HT-29 (cell line): ENCODE results near the gene INPP4B. TPM values are rescaled to one million over a fixed set of nuclear protein-coding genes. Genes with fewer than 3 reads are reported as not detected.
"Not testable (repeated sequence)": the region's sequence is repeated elsewhere in the genome, so short reads cannot be mapped to it uniquely, and the experiment has no call there.

ENCODE experiments used
- DNase-seq: peaks from one replicate; pipeline ENCODE4 v3.0.0-alpha.2; 2015; ENCODE audit warnings: low spot score
- total RNA-seq: library from RNA; depleted of rRNA; stranded (reverse); fragments of >200 nt; shearing (Covaris generic); gene quantifications from 2 replicates; pipeline ENCODE4 v1.2.3, GENCODE V29; 2014

The INPP4B gene
- total RNA-seq, 1 experiment from 2014 or later: 19.1 TPM

DNA sequence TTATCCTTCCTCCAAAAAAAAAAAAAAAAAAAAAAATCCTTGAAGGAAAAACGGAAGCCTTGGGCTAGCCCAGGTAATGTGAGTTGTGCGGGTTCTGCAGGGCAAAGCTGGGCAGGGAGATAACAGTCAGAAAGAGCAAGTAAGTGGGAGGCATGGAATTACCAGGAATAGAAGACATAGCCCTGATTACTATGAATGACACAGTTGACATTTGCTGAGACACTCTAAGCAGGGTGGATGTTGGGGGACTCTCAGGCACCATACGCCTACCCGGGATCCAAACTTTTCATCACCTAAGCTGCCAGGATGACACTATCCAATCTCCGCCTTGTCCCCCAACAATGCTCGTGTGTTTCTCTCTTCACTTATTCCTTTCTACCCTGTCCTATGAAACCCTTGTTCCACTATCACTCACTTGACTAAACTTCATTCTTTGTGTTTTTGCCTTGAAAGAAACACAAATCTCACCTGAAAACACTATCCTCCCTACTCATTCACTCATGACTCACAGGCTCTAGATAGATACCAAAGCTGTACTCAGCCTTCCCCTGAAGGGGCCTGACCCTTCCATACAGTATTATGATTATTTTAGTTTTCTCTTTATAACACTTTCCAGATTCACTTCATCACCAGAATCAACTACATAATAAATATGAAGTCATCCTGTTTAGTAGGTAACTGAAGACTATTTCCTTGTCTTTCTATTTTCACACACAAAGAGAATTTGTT lies 158.4 kb downstream of the INPP4B start:
- DNase-seq: no peak

- no peak for DNase-seq
These were observed 160.0 kb downstream of the INPP4B start for GRCh38 chr4:142686081-142686480.

DNA sequence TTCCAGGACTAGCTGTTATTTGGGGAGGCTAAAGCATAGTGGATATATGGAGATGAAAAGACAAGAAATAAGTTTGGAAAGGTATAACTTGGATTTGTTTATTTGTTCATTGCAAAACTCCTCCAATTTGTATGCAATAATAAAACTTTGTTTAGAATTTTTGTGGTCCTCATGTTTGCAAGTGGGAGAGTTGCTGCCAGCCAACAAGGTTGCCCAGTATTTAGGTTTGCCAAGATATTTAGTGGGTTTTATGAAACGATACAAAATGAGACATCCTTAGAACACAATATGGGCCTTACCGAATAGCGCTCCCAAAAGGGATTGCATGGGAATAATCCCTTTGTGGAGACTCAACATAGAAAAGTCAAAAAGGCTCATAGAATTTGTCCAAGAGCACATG lies 162.1 kb downstream of the INPP4B start:
- DNase-seq: no peak

- DNase-seq: no peak
These were observed 162.6 kb downstream of the INPP4B start for GRCh38 chr4:142683503-142683902.

DNA sequence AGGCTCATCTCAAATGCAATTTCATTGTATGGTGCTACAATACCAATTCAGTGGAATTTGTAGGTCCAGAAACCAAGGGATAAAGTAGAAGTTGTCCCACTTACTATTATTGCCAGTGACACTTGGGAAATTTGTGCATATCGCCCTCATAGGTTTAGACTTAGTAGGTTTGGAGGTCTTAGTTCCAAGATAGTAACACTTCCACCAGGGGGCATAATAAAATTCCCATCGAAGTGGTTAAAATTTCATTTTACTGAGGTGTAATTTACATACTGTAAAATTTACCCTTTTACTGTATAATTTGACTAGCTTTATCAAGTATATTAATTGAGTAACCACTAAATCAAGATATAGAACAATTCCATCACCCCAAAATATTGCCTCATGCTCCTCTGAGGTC lies 174.6 kb downstream of the INPP4B start:
- DNase-seq: no peak

DNA sequence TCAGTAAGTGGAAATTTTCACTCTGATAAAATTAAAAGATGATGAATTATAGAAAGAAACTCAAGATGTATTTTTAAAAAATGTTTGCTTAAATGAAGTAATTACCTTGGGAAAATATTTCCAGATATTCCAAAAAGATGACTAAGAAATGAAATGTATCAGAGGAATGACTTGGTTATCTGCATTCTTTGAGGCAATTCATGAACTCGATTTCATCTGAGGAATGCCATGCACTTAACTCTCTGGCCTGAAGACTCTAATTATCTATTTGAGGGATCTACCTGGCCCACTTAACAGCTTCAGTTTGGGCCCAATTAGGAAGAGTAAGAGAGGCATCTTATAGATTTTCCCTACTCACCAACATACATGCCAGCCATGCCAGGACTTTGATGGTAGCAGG lies 182.3 kb downstream of the INPP4B start:
- DNase-seq: no peak

GRCh38 chr4:142660728-142661127 lies 185.4 kb downstream of the INPP4B start:
- no peak for DNase-seq

GRCh38 chr4:142656178-142656577 lies 189.9 kb downstream of the INPP4B start:
- DNase-seq: peak; percentile 14

- no peak for DNase-seq
These were observed 197.7 kb downstream of the INPP4B start for GRCh38 chr4:142648378-142648777.

GRCh38 chr4:142645475-142646108 lies 200.5 kb downstream of the INPP4B start:
- DNase-seq: no peak

- not testable (repeated sequence) for DNase-seq
These were observed 201.5 kb downstream of the INPP4B start for GRCh38 chr4:142644628-142645027.

GRCh38 chr4:142637614-142638013 lies 208.5 kb downstream of the INPP4B start:
- DNase-seq: no peak

GRCh38 chr4:142631836-142632235 lies 214.3 kb downstream of the INPP4B start:
- no peak for DNase-seq

DNA sequence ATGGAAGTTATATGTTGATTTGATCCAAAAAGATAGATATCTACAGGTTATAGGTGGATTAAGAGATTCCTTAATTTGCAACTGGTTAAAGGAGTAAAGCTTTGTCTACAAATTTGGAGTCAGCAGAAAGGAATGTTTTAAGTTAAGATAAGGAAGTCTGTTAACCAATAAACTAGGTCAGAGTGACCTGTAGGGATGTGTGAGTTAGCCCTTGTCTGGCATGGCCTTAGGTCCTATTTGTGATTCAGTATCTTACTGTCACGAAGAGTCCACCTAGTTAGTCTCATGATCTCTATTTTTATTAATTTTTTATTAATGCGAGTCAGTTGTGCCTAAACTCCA lies 230.8 kb downstream of the INPP4B start:
- peak; percentile 69 for DNase-seq

DNA sequence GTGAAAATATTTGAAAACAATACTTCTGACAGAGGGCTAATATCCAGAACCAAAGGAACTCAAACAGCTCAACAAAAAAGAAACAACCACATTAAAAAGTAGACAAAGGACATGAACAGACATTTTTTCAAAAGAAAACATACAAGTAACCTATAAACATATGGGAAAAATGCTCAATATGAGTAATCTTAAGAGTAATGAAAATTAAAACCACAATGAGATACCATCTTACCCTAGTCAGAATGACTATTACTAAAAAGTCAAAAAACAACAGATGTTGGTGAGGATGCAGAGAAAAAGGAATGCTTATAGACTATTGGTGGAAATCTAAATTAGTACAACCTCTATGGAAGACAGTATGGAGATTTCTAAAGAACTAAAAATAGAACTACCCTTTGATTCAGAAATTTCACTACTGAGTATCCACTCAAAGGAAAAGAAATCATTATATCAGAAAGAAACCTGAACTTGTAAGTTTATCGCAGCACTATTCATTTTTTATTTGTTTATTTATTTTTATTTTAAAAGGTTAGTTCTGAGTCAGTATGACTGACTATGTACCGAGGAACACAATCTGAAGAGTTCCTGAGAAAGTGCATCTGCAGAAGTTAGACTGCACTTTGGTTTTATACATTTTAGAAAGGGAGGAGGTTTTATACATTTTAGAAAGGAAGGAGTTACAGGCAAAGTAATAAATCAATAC lies 231.3 kb downstream of the INPP4B start:
- no peak for DNase-seq

DNA sequence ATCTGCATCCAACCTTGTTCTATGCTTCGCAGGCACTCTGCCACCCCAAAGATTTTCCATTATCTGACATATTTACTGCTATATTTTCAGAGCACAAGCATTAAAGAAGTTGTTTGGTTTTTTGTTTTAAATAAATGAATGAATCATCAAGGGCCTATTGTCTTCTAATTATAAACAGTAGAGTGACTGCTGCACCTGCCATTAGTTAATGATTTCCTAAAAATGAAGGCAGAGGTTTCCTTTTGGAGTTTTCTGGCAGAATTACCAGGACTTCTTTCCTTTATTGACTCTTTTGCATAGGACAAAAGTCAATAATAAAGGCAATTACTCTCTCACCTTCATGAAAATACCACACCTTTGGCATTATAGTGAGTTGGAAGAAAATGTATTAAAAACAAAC lies 238.1 kb downstream of the INPP4B start:
- peak; percentile 50 for DNase-seq

DNA sequence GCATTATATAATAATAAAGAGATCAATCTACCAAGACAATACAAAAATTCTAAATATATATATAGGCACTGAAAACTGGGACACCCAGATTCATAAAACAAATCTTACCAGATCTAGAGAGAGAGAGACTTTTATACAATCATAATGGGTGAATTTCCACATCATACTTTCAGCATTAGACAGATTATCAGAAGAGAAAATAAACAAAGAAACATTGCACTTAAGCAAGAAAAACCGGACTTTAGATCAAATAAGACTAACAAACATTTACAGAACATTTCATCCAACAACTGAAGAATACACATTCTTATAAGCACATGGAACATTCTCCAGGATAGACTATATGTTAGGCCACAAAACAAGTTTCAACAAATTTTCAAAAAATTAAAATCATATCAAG lies 245.1 kb downstream of the INPP4B start:
- DNase-seq: no peak

- DNase-seq: no peak
These were observed 248.0 kb downstream of the INPP4B start for GRCh38 chr4:142598132-142598531.

DNA sequence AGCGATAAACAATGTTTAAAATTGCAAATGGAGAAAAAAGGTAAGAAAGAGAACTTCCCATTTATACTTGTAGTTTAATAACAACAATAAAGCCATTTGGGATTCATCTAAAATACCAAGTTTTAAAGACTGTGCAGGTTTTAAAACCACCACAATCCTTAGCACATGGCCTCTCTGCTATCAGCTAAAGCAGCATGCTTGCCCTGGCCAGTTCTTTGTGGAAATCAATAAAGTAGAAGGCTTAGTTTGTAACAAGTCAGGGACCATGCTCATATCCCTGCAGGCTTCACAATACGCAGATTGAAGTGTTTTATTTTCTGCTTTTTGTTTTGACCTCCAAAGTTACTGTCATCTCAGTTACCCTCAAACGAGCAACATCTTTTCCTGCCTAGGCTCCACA lies 249.5 kb downstream of the INPP4B start:
- DNase-seq: no peak

DNA sequence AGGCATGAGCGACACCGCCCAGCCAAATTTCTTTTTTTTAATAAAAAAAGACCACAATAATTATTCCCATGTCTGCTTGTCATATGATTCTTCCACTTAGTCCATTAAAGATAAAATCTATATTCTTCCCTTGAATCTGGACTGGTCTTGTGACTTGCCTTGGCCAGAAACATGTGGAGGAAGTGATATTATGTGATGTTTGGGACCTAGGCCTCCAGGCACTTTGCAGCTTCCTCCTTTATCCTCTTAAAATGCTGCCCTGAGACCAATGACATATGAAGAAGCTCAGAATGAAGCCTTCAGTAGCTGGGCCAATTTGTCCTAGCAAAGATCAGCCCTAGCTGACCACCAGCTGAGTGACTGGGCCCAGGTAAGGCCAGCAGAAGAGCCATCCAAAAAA lies 250.0 kb downstream of the INPP4B start:
- no peak for DNase-seq

DNA sequence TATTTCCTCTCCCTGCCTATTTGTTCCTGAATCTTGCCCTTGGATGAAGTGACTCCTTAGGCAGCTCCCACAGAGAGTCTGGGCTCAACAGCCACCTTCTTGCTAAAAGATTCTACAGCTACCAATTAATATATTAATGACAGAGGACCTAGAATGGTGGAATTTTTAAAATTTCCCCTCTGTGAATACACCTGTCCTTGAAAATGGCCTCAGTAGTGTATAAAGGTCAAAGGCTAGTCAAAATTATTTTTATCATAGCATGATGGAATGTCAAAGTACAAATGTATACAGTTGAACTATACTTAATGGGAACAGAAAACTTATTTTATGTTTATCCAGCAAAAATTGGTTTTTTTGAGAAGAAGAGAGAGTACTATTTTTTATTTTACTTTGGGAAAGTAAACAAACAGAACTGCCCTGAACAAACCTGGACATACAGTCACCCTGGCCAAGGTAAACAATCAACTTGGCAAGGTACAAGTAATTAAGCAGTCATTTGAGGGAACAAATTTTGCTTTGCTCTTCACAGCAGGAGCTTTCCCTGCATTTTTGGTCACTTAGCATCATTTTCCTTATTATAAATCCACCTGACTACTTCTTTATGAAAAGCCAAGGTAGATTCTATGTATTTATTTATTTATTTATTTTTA lies 250.8 kb downstream of the INPP4B start:
- no peak for DNase-seq

- no peak for DNase-seq
These were observed 260.7 kb downstream of the INPP4B start for GRCh38 chr4:142585411-142585810.
